Progenitor cell of endocrine pancreas (in vitro differentiated cells): Measurements from ENCODE around the gene PIGW. TPM values are rescaled to one million over a fixed set of nuclear protein-coding genes. Genes with fewer than 3 reads are reported as not detected.
A peak's percentile ranks its signal among the peaks of the same experiment; 100 is the strongest.

Experiments used
- DNase-seq: peaks from one replicate; pipeline ENCODE4 v3.0.0; 2021; ENCODE audit warnings: low spot score; ENCODE audit not compliant: unreplicated experiment
- H3K27ac Mint-ChIP-seq: 2 replicates; pipeline ENCODE4 v1.8.0; 2021; ENCODE audit warnings: mild to moderate bottlenecking, moderate library complexity, mixed read lengths
- H3K27me3 Mint-ChIP-seq: 2 replicates; pipeline ENCODE4 v1.8.0; 2021; ENCODE audit warnings: mixed read lengths
- H3K36me3 Mint-ChIP-seq: 2 replicates; pipeline ENCODE4 v1.8.0; 2022; ENCODE audit warnings: mixed read lengths; ENCODE audit not compliant: insufficient read depth
- H3K4me1 Mint-ChIP-seq: 2 replicates; pipeline ENCODE4 v1.8.0; 2021; ENCODE audit warnings: low read depth, mixed read lengths
- H3K4me3 Mint-ChIP-seq: 2 replicates; pipeline ENCODE4 v1.8.0; 2021; ENCODE audit warnings: low read depth, mild to moderate bottlenecking, moderate library complexity, mixed read lengths
- H3K9me3 Mint-ChIP-seq: 2 replicates; pipeline ENCODE4 v1.8.0; 2021; ENCODE audit warnings: low read depth, mixed read lengths
- CTCF ChIP-seq: fragments of 200-600 bp; sonication (generic); IDR thresholded peaks from one replicate; pipeline ENCODE4 v1.5.0; 2021; ENCODE audit warnings: antibody characterized with exemption, mild to moderate bottlenecking; ENCODE audit not compliant: unreplicated experiment
- total RNA-seq: library from RNA; stranded (reverse); gene quantifications from 2 replicates; pipeline ENCODE4 v1.2.1, GENCODE V29; 2021

PIGW gene
- total RNA-seq, 1 donor from 2014 or later = 7.3 TPM

- peaks cover 2% of the 10 kb centered on the region for H3K36me3 Mint-ChIP-seq
- no peaks in the 10 kb centered on the region for H3K27me3 Mint-ChIP-seq
- H3K4me1 Mint-ChIP-seq = no peaks in the 10 kb centered on the region
- no peak overlapping the region for H3K27ac Mint-ChIP-seq
- DNase-seq = no peak
- TF ChIP-seq CTCF = no peak
- H3K9me3 Mint-ChIP-seq = no peaks in the 10 kb centered on the region
- H3K4me3 Mint-ChIP-seq = no peak overlapping the region
Measured at GRCh38 chr17:36515837-36516236, 18.9 kb upstream of the PIGW start.

- Mint-ChIP-seq H3K27me3 (no peaks in the 10 kb centered on the region), H3K9me3 (no peaks in the 10 kb centered on the region)
Measured at GRCh38 chr17:36523113-36523512, 11.7 kb upstream of the PIGW start.

GRCh38 chr17:36524428-36524876, 10.3 kb upstream of the PIGW start:
- H3K4me1 Mint-ChIP-seq = no peaks in the 10 kb centered on the region
- H3K4me3 Mint-ChIP-seq = no peak overlapping the region
- H3K27ac Mint-ChIP-seq = no peak overlapping the region
- TF ChIP-seq CTCF = no peak
- peaks cover 14% of the 10 kb centered on the region for H3K36me3 Mint-ChIP-seq
- no peaks in the 10 kb centered on the region for H3K27me3 Mint-ChIP-seq
- no peaks in the 10 kb centered on the region for H3K9me3 Mint-ChIP-seq
- no peak for DNase-seq

More at GRCh38 chr17:36523113-36523512, 11.7 kb upstream of the PIGW start:
- H3K4me3 Mint-ChIP-seq = no peak overlapping the region
- no peaks in the 10 kb centered on the region for H3K4me1 Mint-ChIP-seq
- no peak for DNase-seq
- peaks cover 12% of the 10 kb centered on the region for H3K36me3 Mint-ChIP-seq
- TF ChIP-seq CTCF = no peak
- no peak overlapping the region for H3K27ac Mint-ChIP-seq

- DNase-seq = no peak
- Mint-ChIP-seq H3K4me1 (no peaks in the 10 kb centered on the region), H3K36me3 (peaks cover 14% of the 10 kb centered on the region), H3K4me3 (no peak overlapping the region), H3K27ac (no peak overlapping the region), H3K27me3 (no peaks in the 10 kb centered on the region), H3K9me3 (no peaks in the 10 kb centered on the region)
- TF ChIP-seq CTCF = no peak
Measured at GRCh38 chr17:36525113-36525512, 9.7 kb upstream of the PIGW start.

GRCh38 chr17:36525888-36526287, 8.9 kb upstream of the PIGW start:
- no peak overlapping the region for H3K4me3 Mint-ChIP-seq
- no peaks in the 10 kb centered on the region for H3K9me3 Mint-ChIP-seq
- no peaks in the 10 kb centered on the region for H3K27me3 Mint-ChIP-seq
- peak overlapping the region; percentile 10 for H3K27ac Mint-ChIP-seq
- H3K36me3 Mint-ChIP-seq = peaks cover 14% of the 10 kb centered on the region
- TF ChIP-seq CTCF = no peak
- no peak for DNase-seq
- no peaks in the 10 kb centered on the region for H3K4me1 Mint-ChIP-seq
